WI38 (cell line): Measurements from ENCODE around the gene CNFN.

Experiments
- H3K4me3 ChIP-seq: 2 replicates; pipeline ENCODE4 v1.5.1; 2011; ENCODE audit warnings: low read depth, mild to moderate bottlenecking, control low read depth, low read length
- TF ChIP-seq, protein P1 (sequence below): IDR thresholded peaks from 2 replicates; pipeline ENCODE4 v1.5.1; 2012; ENCODE audit warnings: low read depth, mild to moderate bottlenecking, control low read depth, low read length

CNFN gene

DNA sequence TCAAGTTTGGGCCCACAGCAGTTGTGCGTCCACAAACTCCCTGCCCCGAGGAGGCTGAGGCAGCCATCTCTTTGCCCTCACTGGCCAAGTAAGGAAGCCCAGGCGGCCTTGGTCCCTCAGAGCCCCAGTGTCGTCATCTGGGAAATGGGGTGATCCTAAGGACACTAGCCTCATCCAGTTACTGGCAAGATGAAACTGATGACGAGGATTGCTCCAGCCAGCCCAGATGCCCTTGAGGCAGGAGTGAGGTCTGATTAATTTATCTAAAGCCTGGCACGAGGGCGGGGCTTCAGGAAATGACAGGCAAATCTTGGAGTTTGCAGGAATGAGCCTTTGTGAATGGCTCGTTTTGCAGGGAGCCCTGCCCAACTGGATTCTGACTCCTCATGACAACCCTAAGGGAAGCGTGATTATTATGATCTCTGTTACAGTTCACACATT is 31.5 kb upstream of the CNFN start:
- TF ChIP-seq, protein P1, sequence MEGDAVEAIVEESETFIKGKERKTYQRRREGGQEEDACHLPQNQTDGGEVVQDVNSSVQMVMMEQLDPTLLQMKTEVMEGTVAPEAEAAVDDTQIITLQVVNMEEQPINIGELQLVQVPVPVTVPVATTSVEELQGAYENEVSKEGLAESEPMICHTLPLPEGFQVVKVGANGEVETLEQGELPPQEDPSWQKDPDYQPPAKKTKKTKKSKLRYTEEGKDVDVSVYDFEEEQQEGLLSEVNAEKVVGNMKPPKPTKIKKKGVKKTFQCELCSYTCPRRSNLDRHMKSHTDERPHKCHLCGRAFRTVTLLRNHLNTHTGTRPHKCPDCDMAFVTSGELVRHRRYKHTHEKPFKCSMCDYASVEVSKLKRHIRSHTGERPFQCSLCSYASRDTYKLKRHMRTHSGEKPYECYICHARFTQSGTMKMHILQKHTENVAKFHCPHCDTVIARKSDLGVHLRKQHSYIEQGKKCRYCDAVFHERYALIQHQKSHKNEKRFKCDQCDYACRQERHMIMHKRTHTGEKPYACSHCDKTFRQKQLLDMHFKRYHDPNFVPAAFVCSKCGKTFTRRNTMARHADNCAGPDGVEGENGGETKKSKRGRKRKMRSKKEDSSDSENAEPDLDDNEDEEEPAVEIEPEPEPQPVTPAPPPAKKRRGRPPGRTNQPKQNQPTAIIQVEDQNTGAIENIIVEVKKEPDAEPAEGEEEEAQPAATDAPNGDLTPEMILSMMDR, result no peak
- no peak overlapping the region for H3K4me3 ChIP-seq

DNA sequence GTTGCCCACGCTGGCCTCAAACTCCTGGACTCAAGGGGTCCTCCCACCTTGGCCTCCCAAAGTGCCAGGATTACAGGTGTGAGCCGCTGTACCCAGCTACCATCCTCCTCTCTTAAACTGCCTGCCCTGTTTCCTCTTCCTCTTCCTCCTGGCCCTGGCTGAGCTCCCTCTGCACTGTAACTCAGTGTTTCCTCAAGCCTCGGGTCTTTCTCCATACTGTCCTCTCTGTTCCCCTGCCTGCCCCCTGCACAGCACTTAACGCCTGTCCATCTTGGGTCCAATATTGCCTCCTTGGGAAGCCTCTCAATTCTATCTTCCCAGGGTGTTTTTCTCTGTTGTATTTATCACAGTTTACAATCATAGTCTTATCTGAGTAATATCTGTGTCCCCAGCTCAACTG is 31.0 kb upstream of the CNFN start:
- TF ChIP-seq, protein P1, result no peak

DNA sequence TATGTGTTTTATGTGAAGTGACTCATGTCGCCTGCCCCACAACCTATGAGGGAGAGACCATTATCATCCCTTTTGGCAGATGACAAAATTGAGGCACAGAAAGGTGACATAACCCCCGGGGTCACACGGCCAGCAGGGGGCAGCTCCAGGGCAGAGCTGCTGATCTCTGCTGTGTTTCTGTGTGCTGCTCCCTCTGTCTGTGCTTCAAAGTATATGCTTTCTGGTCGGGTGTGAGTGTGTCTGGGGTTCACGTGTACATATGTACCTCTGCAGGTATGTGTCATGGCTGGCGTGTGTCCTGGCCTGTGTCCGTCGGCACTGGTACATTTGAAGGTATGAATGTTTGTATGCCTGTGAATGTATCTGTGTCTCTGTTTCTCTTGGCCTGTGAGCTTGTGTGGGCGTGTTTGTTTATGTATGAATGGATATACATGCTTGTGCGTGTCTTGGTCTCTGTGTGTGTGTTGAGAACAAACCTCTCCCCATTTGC is 30.0 kb upstream of the CNFN start:
- TF ChIP-seq, protein P1, result peak; percentile 81
- H3K4me3 ChIP-seq, result no peak overlapping the region

More for the DNA sequence above, 31.0 kb upstream of the CNFN start:
- no peak overlapping the region for H3K4me3 ChIP-seq

DNA sequence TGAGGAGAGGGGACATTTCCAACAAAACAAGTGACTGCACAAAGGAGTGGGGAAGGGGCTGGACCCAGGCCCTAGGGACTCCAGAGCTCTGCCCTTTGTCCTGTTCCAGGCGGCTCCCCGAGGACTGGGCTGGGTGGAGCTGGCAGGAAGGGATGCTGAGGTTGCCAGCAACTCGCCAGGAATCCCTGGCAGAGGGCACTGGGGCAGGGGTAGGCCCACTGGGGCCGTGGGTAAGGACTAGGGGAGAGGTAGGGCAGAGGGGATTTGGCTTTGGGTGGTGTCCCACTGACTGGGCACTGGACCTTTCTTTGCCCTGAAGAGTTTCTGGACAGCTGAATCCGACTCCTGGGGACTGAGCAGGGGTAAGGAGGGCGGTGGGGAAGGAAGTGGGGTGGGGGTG is 29.2 kb upstream of the CNFN start:
- H3K4me3 ChIP-seq, result no peak overlapping the region
- TF ChIP-seq, protein P1, result no peak

DNA sequence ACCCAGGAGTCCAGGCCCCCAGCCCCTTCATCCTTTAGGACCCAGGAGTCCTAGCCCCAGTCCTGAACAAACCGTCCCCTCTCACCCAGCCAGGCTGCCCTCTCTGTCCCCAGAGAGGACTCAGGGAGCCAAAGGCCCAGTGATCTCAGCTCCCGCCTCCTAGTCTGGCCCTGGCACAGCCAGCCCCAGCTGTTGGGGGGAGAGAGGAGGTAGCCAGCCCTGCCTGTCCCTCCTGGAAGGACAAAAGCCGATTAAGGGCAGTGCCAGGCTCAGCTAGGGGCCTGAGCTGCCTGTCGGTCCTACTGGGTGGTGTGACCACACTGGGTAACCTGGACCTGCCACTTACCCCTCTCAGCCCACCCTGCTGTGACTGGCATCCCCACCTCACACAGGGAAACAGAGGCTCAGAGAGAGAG is 22.6 kb upstream of the CNFN start:
- no peak overlapping the region for H3K4me3 ChIP-seq
- TF ChIP-seq, protein P1, result no peak

DNA sequence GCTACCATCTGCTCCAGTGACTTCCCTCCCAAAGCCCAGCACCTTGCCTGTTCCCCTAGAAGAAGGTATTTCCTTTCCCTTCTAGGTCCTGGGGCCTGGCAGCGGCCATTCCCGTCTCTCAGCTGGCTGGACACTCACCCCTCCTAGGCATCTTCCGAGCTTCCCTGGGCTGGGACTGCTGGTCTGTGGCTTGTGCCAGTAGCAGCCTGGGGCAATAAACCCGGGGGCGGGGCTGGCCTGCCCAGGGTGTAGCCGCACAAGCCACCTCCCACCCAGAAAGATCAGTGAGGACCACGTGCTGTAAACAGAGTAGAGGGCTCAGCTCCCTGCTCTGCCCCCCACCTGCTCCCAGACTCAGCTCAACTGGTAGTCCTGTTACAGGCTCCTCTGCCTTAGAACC is 22.1 kb upstream of the CNFN start:
- H3K4me3 ChIP-seq, result no peak overlapping the region
- TF ChIP-seq, protein P1, result no peak

DNA sequence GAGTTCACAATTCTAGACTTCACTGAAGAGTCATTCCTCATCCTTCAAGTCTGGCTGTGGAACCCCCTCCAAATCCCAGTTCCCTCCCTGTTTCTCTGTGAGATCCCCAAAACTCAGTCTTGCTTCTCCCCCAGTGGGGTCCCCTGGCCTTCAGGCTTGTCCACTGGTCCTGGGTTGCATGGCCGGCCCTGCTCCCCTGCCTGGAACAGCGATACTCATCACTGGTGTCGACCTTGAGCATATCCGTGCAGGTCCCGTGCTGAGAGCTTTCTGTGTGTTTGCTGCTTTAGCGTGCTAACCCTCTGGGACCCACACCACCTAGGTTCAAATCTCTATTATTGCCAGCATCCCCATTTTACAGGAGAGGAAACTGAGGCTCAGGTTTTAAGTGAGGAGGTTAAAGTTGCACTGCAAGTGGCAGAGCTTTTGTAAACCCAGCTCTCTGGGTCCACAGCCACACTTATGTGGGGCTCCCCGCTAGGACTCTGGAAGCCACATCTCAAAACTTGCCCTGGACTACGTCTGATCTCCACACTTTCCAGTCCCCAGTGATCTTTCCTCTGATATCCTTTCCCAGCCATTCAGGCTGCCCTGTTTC is 21.6 kb upstream of the CNFN start:
- TF ChIP-seq, protein P1, result no peak
- no peak overlapping the region for H3K4me3 ChIP-seq
